ENCODE measurements around the gene RNF213.

Gene RNF213

DNA sequence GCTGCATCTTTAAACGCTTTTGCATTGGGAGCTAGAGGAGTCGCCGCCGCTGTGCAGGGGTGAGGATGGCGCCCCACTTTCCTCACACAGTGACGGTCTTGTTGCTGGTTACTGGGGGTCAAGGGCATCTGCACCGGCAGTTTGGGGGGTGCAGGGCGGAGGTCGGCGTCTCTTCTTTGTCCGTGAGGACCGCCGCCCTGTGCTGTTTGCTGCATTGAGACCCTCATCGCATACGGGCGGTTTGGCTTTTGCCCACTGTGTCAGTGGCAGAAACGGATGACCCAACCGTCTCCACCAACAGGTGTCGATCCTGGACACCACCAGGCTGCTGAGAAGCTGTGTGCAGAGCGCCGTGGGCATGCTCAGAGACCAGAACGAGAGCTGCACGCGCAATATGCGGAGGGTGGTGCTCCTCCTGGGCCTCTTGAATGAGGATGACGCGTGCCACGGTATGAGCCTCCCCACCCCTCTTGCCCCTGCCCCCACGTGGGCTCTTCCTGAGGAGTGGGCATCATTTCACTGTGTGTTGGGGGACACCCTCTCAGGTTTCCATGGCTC is 93.1 kb downstream of the RNF213 start:
- DNase-seq = no peak

DNA sequence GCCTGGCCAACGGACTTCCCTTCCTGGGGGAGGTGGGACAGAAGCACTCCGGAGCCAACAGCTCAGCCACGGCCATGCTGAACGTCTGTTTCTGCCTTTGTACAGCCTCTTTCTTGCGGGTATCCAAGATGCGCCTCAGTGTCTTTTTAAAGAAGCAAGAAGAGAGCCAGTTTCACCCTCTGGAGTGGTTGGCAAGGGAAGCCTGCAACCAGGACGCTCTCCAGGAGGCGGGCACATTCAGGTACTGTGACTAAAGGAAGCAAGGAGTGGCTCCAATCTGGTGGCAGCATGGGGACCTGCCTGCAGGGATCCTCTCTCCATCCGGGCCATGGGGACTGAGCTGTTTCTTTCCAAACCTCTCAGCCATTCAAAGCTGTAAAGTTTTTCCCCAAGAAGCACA is 93.7 kb downstream of the RNF213 start:
- no peak for DNase-seq

DNA sequence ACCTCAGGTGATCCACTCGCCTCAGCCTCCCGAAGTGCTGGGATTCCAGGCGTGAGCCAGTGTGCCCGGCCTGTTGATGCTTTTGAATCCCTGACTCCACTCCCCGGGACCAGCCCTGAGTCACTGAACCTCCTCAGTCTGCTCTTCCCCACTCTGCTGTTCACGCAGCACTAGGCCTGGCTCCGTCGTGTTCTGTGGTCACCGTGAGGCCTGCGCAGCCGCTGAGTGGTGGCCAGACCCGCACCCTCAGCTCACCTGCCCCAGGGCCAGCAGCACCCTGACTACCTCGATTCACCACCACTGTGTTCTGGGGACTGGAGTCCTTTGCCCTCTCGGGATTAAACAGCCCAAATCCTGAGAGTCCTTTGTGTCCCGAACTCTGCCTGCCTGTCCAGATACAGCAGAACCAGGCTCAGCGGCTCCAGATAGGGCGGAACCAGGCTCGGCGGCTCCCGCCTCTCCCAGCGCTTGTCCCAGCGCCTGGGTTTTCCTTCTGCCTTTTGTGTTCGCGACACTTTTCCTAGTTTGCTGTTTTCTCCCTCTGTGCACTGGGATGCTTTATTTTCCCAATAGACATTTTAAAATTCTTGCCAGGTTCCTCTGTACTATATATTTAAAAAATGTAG is 95.7 kb downstream of the RNF213 start:
- no peak for DNase-seq

DNA sequence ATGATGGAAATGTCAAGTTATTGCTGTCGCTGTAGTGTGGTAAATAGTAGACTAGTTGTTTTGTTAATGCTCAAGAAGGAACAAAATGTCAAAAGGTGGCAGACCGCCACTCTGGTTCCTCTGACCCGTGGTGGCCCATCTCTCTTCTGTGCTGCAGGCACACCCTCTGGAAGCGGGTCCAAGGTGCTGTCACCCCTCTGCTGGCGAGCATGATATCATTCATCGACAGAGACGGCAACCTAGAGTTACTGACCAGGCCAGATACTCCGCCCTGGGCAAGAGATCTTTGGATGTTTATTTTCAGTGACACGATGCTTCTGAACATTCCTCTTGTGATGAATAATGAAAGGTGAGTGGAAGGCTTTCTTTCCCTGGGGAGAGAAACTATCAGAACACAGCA is 97.5 kb downstream of the RNF213 start:
- no peak for DNase-seq

DNA sequence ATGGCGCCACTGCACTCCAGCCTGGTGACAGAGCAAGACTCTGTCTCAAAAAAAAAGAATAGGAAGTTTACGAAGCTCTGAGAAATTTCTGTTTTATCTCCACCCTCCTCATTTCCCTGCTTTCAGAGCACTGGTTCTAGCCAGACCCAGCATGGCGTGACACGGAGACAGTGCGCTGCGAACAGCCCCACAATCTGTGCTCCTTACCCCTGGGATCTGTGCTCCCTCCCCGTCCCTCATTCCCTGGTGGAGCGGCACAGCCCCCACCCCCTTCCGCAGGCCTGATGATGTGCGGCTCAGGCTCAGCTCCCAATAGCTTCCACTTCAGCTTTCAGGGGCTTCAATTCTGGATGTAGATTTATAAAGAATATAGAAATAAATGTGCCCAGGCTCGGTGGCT is 98.2 kb downstream of the RNF213 start:
- no peak for DNase-seq

DNA sequence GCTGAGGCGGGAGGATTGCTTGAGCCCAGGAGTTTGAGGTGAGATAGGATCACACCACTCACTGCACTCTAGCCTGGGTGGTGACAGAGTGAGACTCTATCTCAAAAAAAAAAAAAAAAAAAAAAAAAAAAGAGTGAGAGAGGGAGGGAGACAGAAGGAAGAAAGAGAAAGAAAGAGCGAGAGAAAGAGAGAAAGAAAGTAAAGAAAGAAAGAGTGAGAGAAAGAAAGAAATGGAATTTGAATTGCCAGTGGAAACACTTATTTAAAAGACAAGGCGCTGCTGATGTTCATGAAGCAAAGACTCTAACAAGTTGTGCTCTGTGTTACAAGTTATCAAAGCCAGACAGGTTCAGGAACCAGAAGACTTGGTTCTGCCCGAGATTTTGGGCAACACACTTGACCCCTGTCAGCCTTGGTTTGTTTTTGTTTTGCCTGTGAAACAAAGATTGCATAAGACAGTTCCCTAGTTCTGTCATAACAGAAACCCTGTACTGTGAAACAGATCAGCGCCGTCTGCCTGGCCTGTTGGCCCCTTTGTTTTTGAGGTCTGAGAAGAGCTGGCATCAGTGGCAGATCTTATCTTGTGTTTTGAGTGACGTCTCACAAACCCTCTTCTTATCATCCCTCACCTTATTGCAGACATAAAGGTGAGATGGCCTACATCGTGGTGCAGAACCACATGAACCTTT is 98.9 kb downstream of the RNF213 start:
- no peak for DNase-seq

DNA sequence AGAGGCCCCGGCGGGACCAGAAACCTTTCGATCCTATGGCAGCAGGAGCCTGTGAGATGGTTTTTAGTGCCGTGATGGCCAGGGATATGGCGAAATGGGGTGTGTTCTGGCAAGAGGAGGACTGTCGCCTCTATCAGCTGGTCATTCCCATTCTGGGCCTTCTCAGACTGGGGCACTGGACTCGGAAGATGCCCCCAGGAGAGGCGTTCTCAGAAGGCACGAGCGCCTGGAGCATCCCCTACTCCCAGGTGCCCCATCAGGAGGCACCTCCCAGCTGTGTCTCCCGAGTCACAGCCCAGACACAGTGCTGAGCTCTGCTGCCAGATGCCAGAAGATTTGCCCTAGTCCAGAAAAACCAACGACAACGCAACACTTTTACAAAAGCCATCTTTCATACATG is 99.7 kb downstream of the RNF213 start:
- no peak for DNase-seq

DNA sequence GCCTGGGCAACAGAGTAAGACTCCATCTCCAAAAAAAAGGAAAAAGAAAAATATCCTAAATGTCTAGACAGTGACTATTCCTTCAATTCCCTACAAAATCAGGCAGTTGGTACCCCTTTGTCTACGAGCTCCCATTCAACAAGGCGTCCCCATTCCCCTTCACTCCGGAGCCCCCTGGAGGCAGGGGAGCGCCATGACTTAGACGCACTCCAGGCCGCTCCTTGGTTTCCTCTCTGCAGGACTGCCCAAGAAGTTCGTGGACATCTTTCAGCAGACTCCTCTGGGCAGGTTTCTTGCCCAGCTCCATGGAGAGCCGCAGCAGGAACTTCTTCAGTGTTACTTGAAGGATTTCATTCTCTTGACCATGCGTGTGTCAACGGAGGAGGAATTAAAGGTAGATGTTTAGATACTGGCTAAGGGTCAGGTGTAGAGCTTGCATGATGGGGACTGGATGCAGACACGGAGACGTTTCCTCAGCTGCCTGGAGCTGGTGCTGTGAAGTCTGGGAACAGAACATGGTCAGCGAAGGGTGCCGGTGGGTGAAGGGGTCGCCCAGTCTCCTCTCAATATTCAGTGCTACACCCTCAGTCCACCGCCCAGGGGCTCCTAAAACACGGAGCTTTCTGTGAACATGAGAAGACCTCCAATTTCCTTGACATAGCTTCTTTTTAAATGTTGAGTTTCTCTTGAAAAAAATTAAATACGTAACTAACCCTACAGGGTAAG is 101.0 kb downstream of the RNF213 start:
- no peak for DNase-seq

DNA sequence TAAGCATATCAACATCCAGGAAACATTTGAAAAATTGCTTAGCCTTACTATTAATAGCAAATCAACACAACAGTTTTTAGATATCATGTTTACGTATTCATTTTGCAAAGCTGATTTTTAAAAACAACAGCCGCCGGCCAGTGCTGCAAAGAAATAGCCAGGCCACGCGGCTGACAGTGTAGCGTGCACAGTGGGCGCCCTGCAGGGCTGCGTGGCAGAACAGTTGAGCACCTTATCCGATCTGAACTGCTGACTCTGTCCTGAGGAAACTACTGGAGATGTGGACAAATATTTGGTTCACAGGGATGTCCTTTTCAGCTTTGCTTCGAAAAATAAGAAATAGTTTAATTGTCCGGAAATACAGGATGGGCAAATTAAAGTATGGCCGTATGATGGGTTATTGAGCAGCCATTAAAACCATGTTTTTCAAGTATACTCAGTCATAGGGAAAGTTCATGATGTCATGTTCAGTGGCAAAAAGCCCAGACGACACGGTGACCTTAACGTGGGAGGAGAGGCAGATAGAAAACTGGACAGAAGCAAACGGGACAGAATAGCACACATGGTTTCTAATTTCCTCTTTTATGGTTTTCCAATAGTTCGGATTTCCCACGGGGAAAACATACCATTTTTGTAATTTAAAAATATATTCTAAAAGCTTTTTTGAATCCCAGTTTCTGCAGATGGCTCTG is 101.9 kb downstream of the RNF213 start:
- DNase-seq = no peak

DNA sequence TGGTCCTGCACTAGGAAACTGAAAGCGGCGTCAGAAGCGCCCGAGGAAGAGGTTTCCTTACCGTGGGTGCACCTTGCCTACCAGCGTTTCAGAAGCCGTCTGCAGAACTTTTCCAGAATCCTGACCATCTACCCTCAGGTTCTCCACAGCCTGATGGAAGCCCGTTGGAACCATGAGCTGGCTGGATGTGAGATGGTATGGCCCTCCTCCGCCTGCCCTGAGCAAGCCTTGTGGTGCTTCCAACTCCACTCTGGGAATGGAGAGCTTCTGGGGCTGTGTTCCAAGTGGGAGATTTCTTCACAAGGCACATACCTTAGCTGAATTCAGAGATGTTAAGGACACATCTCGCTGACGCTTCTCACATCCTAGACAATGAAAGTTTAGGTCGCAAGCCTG is 102.5 kb downstream of the RNF213 start:
- DNase-seq = no peak

DNA sequence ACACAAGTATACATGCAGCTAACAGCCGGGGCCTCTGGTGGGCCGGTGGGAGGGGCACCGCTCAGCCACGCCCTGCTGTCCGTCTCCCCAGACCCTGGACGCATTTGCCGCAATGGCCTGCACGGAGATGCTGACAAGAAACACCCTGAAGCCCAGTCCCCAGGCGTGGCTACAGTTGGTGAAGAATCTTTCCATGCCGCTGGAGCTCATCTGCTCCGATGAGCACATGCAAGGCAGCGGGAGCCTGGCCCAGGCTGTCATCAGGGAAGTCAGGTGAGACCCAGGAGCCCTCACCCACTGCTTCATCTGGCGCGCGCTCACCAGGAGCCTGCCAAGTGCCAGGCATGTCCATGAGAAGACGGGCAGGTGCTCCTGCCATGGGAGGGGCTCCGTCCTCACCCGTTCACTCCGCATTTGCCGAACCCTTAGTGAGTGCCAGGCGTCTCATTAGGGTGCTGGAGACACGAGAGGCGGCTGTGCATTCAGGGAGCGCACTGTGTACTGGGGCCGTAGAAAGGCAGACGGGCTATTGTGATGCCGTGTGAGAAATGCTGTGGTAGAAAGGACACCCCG is 103.0 kb downstream of the RNF213 start:
- DNase-seq = no peak

DNA sequence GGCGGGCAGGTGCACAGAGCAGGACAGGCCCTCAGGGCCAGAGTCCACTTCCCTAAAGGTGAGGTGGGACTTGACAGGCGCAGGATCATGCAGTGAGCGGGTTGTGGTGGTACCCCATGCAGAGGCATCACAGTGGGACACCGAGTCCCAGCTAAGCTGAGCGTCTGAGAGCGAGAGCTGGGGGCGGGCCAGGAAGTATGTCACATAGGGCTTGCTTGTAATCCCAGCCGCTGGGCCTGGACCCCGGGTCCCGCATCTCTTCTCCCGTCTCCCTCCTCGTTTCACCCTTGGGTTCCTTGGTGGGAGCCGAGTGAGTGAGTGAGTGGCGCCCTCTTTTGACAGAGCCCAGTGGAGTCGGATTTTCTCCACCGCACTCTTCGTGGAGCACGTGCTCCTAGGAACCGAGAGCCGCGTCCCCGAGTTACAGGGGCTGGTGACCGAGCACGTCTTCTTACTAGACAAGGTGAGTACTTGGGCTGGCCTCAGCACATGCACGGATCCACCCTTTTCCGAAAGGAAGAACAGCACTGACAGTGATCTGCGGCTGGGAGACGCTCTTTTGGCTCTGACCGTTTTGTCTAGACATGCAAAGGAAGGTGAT is 103.5 kb downstream of the RNF213 start:
- no peak for DNase-seq

DNA sequence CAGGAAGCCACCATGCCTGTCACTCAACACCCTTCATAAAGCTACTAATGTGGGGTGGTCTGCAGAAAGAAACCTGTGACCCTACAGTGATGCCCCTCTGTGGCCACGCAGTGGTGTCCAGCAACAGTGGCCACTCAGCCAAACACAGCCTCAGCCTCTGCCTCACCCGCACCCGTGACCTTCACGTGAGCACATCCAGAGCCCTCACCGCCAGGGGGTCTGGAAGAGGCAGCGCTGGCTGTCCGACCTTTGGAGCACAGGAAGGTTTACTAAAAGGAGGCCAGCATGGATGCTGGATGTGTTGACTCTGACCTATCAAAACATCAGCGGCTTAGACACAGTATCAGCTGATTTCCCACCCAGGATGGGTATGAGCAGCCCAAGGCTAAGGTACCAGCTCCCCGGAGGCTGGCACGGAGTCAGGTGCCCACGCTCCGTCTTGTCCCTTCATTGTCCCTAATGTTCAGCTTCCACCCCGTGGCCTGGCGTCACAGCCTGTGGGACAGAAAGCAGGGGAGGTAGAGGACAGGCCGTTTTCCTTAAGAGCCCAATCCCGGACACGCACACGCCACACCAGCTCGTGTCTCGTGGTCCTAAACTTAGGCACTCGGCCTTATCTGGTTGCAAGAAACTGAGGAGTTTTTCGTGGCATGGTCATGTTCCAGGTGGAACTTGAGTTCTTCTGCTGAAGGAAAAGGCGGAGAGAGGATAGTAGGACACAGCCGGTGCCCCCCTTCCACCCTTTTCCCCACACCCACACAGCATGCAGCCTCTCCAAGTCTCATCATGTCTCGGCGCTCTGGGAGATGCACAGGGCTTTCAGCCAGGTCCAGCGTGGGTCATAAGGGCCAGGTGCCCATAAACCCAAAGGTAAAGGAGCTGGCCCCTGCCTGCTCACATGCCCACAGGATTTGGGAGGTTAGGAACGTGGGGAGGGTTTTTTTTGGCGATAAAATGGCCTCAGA is 104.6 kb downstream of the RNF213 start:
- no peak for DNase-seq

DNA sequence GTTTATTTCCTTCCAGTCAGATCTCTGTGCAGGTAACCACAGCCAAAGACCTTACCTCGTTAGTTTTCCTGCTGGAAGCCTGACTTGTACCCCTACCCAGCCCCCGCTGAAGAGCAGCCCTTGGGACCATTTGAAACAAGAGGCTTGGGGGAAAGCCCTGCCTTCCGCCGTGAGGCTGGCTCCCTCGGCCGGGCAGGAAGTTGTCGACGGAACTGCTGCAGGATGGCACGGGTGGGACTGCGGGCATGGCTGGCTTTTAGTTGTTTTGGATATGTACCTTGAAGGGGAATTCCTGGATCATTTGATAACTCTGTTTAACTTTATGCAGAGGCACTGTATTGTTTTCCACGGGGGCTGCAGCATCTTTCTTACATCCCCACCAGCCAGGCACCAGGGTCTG is 105.3 kb downstream of the RNF213 start:
- no peak for DNase-seq

DNA sequence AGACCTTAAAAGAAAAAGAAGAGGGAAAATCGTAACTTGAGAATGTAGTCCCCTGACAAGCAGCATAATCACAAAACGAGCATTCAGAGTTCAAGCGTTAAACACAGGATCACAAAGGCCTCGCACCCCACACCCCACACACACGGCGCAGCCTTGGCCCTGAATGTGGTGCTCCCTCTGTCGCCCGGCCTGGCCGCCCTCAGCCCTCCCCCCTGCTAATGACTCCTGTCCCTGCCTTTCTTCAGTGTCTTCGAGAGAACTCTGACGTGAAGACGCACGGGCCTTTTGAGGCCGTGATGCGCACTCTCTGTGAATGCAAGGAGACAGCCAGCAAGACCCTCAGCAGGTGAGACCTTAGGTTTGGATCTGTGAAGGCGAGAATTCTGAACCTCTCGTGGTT is 106.9 kb downstream of the RNF213 start:
- DNase-seq = no peak

DNA sequence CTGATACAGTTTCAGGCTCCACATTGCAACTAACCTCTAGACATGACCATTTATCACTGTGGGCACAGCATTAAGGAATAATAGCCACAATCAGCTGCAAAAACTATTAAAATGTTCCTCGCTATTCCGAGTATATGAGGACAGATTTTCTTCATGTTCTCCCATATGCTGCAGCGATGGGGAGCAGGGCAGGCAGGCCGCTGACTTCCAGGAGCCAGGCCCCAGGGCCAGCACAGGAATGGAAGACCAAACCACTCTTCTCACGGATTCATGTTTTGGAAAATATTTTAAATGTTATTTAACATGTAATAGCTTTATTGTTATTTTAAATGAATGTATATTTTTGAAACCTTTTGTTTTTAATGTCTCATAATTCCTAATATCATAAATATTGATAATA is 110.5 kb downstream of the RNF213 start:
- DNase-seq = no peak

DNA sequence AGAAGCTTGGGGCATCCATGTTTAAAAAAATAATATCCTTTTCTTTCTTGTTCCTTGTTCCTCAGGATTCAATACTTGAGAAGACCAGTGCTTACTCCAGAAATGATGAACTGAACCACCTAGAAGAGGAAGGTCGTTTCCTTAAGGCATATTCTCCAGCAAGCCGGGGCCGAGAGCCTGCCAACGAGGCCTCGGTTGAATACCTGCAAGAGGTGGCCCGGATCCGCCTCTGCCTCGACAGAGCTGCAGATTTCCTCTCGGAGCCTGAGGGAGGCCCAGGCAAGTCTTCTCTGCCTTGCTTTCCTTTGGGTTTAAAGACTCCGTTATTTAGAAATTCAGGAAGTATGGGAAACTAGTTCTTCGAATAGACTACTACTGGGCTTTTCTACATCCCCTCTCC is 111.8 kb downstream of the RNF213 start:
- DNase-seq = no peak

DNA sequence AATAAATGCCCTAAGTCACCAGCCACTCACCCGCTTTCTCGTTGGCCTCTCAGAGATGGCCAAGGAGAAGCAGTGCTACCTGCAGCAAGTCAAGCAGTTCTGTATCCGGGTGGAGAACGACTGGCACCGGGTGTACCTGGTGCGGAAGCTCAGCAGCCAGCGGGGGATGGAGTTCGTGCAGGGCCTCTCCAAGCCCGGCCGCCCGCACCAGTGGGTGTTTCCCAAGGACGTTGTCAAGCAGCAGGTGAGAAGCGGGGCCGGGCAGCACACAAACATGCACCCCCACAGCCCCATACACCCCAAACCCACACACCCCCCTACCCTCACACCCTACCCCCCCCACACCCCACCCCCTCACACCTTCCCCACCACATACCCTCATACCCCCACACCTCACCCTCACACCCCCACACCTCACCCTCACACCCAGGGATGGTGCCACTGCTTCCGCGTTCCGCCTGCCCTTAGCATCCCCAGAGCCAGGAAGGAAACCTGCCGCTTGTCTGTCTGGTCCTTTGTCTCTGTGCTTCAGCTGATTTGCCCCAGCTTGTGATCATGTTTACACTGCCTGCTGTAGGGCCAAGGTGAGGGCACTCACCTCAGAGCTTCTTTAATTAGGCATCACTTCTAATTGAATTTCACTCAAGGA is 112.4 kb downstream of the RNF213 start:
- no peak for DNase-seq

DNA sequence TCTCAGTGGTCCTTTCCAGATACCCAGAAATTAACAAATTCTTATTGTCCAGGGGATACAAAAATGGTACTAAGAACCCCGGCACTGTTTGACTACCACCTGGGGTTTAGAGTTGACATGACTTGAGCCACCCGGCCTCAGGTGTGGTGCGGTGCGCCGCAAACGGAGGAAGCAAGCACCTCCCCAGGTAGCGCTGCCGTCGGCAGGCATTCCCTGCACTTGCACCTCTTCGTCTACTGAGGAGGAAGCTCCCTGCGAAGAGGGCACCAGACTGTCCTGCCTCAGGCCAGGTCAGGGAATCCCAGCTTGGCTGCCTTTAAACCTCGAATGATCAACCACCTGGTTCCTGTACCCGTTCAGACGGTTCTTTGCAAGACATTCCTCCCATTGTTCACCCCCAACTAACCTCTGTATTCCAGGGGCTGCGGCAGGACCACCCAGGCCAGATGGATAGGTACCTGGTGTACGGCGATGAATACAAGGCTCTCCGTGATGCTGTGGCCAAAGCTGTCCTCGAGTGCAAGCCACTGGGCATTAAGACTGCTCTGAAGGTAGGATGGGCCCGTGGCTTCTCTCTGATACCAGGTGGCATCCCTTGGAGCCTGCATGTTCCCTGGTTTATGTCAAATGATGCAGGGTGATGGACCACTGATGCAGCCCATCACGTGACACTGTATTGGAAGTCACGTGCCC is 113.5 kb downstream of the RNF213 start:
- no peak for DNase-seq
